Muscle layer of colon (tissue), 2 donors: ENCODE data around the gene IL26.
"Not testable (repeated sequence)": the region's sequence is repeated elsewhere in the genome, so short reads cannot be mapped to it uniquely, and the experiment has no call there.

Experiments used
- H3K27ac ChIP-seq: one replicate; pipeline ENCODE4 v1.7.0; 2013; ENCODE audit warnings: low read depth, mild to moderate bottlenecking, low read length, moderate library complexity
- H3K27me3 ChIP-seq, 2 donors: one replicate each; pipeline ENCODE4 v1.7.0; 2013; ENCODE audit warnings: low read length in 2 of 2, mild to moderate bottlenecking in 2 of 2; ENCODE audit not compliant: insufficient read depth in 2 of 2, control insufficient read depth in 1 of 2
- H3K36me3 ChIP-seq: one replicate; pipeline ENCODE4 v1.7.0; 2013; ENCODE audit warnings: mild to moderate bottlenecking, low read length; ENCODE audit not compliant: insufficient read depth
- H3K4me1 ChIP-seq: one replicate; pipeline ENCODE4 v1.7.0; 2013; ENCODE audit warnings: mild to moderate bottlenecking, low read length; ENCODE audit not compliant: insufficient read depth
- H3K4me3 ChIP-seq, 2 donors: one replicate each; pipeline ENCODE4 v1.7.0; 2013; ENCODE audit warnings: low read length in 2 of 2, low read depth in 1 of 2, mild to moderate bottlenecking in 1 of 2, moderate library complexity in 1 of 2
- H3K9ac ChIP-seq: one replicate; pipeline ENCODE4 v1.7.0; 2013; ENCODE audit warnings: low read length
- H3K9me3 ChIP-seq: one replicate; pipeline ENCODE4 v1.7.0; 2013; ENCODE audit warnings: mild to moderate bottlenecking, low read length
- donor health status: abdominal sarcoma.
- donor health status: Adenocarcinoma of cecum.

IL26 gene

DNA sequence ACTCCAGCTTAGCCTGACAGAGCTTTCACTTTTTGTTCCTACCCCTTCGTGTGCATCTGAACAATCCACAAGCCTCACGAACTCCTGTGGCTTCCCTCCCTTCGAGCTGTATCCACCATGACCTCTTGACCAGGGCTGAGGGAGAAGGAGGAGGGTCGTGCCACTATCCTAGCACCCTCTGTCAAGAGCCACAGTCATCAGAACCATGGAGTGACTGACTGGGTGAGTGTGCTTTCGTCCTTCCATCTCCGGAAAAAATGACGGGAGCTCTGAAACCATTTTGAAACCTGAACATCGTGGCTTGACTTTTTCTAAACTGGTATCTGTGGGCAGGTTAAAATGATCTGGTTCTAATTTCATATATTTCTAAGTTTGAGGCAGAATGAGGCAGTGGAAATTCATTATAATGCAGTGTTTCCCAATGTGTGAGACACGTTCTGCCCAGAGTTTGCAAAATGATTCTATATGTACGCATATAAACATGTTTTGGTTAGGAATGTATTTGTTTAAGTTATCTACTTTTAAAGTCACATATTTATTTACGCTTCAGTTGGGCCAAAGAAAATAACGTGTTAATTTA lies 27.0 kb downstream of the IL26 start:
- Histone ChIP-seq H3K27ac (no peak overlapping the region), H3K9me3 (no peaks in the 10 kb centered on the region), H3K9ac (no peak overlapping the region)

DNA sequence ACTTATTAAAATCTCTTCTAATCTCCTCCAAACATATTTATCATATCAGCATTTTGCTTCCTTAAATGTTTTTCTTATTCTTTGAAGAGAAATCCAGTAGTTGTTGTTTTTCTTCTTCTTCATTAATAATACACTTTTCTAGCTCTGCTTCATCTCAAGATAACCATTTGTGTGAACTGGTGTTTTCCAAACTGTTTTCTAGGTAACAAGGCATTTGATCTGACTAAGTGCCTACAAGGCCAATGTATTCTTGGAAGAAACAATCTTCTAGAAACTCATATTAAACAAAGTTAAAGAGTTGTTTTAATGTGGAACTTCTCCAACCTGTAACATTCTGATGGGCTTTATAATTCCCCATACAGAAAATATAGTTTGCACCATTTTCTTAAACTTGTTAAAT lies 35.3 kb downstream of the IL26 start:
- Histone ChIP-seq H3K27ac (no peak overlapping the region), H3K4me1 (no peaks in the 10 kb centered on the region), H3K9ac (no peak overlapping the region), H3K27me3 (no peaks in the 10 kb centered on the region), H3K9me3 (no peaks in the 10 kb centered on the region), H3K4me3 (no peak overlapping the region), H3K36me3 (no peaks in the 10 kb centered on the region)

More for the DNA sequence above, 27.0 kb downstream of the IL26 start:
- Histone ChIP-seq H3K4me3 (no peak overlapping the region), H3K4me1 (no peaks in the 10 kb centered on the region), H3K27me3 (no peaks in the 10 kb centered on the region), H3K36me3 (no peaks in the 10 kb centered on the region)

DNA sequence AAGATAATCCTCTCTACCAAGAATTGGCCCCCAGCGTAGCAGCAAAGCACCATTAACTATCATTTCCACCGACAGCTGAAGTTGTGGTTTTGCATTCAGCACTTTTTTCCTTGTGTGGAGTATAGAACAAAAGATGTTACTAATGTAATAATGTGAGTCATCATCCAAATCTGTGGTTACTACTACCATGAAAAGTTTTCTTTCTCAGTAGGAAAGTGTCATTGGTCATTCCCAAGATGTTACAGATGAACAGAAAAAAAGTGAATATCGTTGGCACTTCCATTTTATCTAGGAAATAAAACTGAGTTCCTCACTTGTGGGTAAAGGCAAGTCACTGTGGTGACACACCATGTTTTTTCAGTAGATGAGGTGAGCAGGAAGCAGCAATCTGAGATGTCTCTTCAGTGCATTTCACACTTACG lies 35.8 kb downstream of the IL26 start:
- Histone ChIP-seq H3K27me3 (no peaks in the 10 kb centered on the region), H3K4me1 (no peaks in the 10 kb centered on the region), H3K9ac (no peak overlapping the region), H3K4me3 (no peak overlapping the region), H3K27ac (no peak overlapping the region), H3K36me3 (no peaks in the 10 kb centered on the region), H3K9me3 (no peaks in the 10 kb centered on the region)

DNA sequence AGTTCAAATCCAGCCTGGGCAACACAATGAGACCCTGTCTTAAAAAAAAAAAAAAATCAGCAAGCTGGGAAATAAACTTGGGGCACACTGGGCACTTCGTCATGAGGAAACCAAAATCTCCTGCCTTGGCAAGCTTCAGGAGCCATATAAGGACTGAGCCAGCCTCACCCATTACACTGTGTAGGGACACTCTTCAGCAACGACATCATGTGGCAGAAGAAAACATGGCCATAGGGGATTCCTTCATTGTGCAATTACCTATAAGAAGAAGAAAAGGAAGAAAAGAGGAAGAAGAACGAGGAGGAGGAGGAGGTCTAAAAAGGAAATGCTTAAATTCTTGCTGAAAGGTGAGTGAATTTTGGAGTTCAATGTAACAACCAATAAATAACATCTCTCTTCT lies 40.0 kb downstream of the IL26 start:
- H3K4me1 ChIP-seq: no peaks in the 10 kb centered on the region
- no peak overlapping the region for H3K4me3 ChIP-seq
- no peak overlapping the region for H3K9ac ChIP-seq
- no peak overlapping the region for H3K27ac ChIP-seq
- H3K9me3 ChIP-seq: no peaks in the 10 kb centered on the region
- no peaks in the 10 kb centered on the region for H3K36me3 ChIP-seq
- H3K27me3 ChIP-seq: no peaks in the 10 kb centered on the region

DNA sequence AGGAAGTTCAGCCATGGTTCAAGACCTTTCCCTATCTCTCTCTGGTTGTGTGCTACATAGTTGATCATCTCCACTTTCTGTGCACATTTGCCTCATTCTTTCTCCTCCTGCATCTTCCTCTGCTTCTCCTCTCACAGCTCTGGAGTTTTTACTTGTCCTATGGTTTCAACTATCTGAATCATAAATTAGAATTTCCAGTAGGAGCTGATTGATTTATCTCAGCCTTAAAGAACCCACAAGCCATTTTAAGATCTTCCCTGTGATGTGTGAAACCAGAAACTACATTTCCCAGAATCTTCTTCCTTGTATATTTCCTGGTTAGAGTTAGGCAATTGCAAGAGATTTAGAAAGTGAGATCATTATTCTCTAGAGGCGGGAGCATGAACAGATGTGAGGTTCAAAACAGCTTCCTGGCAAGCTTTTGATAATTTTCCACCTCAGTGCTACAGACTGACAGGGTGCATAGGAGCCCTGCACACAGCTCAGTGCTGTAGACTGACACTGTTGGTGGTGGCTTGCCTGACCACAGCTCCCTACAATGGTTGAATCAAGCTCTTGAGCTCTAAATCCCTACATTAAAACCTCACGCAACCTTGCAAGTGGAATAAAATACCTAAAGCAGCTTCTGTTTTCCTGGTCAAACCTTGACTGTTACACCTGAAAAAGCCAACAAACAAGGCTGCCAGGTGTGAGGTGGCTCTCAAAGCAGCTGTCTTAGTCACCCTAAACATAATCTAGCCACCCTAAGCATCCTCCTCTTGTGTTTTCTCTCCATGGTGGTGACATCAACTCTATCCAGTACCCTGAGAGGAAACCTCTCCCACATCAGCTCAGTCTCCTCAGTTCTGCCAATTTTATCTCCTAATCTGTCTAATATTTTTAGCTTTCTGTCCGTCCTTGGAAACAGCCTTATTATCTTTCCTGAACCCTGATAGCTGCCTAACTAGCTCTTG lies 44.5 kb downstream of the IL26 start:
- no peak overlapping the region for H3K27ac ChIP-seq

DNA sequence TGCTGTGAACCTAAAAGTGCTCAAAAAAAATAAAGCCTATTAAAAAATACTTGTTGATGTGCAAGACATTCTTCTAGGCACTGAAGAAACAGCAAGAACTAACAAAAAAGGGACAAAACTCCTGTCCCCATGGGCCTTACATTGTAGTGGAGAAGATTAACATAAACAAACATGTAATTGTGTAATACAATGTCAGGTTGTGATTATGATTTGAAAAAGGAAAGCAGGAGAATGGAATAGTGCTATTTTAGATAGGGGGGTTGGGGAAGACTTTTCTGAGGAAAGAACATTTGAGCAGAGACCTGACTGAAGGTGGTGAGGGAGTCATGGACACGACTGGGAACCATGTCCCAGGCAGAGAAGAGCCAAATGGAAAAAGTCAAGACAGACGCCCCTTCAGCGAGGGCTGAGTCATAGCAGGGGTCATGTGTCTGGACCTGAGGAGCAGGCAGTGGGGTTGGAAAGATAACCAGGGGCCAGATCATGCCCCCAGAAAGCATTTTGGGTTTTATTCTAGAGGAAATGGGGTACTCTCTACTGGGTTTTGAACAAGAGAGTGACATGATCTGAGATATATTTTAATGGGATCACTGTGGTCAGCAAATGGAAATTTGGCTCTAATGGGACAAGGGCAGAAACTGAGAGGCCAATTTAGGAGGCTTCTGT lies 46.7 kb downstream of the IL26 start:
- Histone ChIP-seq H3K4me1 (no peaks in the 10 kb centered on the region), H3K4me3 (no peak overlapping the region), H3K36me3 (no peaks in the 10 kb centered on the region), H3K27ac (no peak overlapping the region), H3K27me3 (no peaks in the 10 kb centered on the region), H3K9ac (no peak overlapping the region), H3K9me3 (no peaks in the 10 kb centered on the region)

More for the DNA sequence above, 44.5 kb downstream of the IL26 start:
- Histone ChIP-seq H3K4me3 (no peak overlapping the region), H3K36me3 (no peaks in the 10 kb centered on the region), H3K9me3 (no peaks in the 10 kb centered on the region), H3K4me1 (no peaks in the 10 kb centered on the region), H3K9ac (no peak overlapping the region), H3K27me3 (no peaks in the 10 kb centered on the region)

DNA sequence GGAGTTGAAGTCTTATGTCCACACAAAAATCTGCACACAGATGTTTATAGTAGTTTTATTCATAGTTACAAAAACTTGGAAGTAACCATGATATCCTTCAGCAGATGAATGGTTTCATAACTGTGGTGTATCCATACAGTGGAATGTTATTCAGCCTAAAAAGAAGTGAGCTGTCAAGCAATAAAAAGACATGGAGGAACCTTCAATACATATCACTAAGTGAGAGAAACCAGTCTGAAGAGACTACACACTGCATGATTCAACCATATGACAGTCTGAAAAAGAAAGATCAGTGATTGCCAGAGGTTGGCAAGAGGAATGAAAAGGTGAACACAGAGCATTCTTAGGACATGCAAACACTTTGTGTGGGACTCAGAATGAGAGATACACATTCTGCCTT lies 47.4 kb downstream of the IL26 start:
- Histone ChIP-seq H3K4me1 (no peaks in the 10 kb centered on the region), H3K36me3 (no peaks in the 10 kb centered on the region), H3K4me3 (no peak overlapping the region)

DNA sequence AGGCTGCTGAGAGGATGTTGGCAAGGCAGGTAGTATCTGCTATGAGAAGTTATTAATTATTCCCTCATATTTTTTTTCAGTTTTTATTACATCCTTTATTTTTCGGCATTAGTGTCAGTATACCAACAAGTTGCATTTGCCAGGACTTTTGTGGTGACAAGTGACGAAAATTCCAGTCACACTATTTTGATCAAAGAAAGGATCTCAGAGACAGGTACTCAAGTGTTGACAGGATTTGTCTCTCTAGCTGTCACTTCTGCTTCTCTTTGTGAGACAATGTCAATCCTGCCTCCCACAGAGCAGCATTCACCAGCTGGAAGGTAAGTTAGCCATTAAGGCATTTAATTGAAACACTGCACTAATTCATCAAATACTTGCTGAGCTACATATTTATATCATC lies 48.0 kb downstream of the IL26 start:
- no peak overlapping the region for H3K27ac ChIP-seq
- H3K9me3 ChIP-seq: no peaks in the 10 kb centered on the region
- no peaks in the 10 kb centered on the region for H3K36me3 ChIP-seq
- no peaks in the 10 kb centered on the region for H3K27me3 ChIP-seq
- H3K4me1 ChIP-seq: no peaks in the 10 kb centered on the region
- H3K4me3 ChIP-seq: no peak overlapping the region
- H3K9ac ChIP-seq: no peak overlapping the region

More for the DNA sequence above, 47.4 kb downstream of the IL26 start:
- Histone ChIP-seq H3K9me3 (no peaks in the 10 kb centered on the region), H3K27ac (no peak overlapping the region), H3K27me3 (no peaks in the 10 kb centered on the region), H3K9ac (no peak overlapping the region)

DNA sequence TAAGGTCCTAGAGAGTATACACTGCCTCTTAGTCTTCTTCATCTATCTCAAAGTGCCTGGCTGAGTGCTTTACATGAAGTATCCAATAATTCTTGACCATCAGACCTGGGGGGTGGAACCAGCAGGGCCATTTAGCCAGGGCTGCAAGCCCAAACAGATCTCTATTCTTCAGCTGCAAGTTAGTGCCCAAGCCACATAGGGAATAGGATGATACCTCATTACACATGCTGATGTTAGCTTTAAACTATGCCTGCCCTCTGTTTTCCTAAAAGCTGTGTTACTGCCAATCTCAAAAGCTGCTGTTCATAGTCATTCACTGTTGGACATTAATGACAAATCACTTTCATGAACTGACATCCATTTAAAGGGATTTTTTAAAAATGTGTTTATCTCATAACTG lies 49.4 kb downstream of the IL26 start:
- no peak overlapping the region for H3K4me3 ChIP-seq

DNA sequence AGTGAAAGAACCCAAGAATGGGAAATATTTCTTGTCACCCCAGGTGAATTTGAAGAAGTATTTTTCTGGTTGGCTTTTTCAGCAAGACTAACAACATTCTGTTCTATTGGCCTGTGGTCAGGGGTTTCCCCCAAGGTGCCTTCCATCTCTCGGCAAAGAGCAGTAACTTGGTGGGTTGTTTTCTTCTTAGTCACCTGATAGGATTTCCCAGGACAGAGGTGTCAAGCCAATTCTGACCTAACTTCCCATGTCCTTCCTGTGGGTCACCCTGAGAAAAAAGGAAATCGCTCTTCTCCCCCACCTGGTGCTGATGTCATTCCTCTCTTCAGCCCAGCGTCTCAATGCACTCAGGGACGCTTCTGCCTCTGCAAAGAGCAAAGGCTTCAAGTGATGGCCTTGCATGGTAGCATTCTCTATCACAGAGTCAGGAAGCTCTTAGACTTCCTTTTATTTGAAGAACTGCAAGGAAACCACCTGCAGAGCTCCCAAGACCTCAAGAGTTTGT lies 50.0 kb downstream of the IL26 start:
- Histone ChIP-seq H3K36me3 (no peaks in the 10 kb centered on the region), H3K27me3 (no peaks in the 10 kb centered on the region), H3K27ac (no peak overlapping the region), H3K9me3 (no peaks in the 10 kb centered on the region), H3K9ac (no peak overlapping the region), H3K4me3 (no peak overlapping the region), H3K4me1 (no peaks in the 10 kb centered on the region)

More for the DNA sequence above, 49.4 kb downstream of the IL26 start:
- no peak overlapping the region for H3K9ac ChIP-seq
- no peaks in the 10 kb centered on the region for H3K9me3 ChIP-seq
- H3K36me3 ChIP-seq: no peaks in the 10 kb centered on the region
- no peak overlapping the region for H3K27ac ChIP-seq
- no peaks in the 10 kb centered on the region for H3K4me1 ChIP-seq
- H3K27me3 ChIP-seq: no peaks in the 10 kb centered on the region

DNA sequence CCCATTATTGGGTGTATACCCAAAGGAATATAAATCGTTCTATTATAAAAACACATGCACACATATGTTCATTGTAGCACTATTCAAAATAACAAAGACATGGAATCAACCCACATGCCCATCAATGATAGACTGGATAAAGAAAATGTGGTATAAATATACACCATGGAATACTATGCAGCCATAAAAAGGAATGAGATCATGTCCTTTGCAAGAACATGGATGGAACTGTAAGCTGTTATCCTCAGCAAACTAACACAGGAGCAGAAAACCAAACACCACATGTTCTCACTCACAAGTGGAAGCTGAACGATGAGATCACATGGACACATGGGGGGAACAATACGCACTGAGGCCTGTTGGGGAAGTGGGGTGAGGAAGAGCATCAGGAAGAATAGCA lies 50.8 kb downstream of the IL26 start:
- not testable (repeated sequence) for H3K9me3 ChIP-seq, H3K27me3 ChIP-seq, H3K27ac ChIP-seq, H3K4me3 ChIP-seq, H3K36me3 ChIP-seq, H3K9ac ChIP-seq, H3K4me1 ChIP-seq
